Gastrocnemius medialis (tissue), 4 donors: ENCODE measurements around the gene TBCD. TPM values are rescaled to one million over a fixed set of nuclear protein-coding genes. Genes with fewer than 3 reads are reported as not detected.

Experiments used
- ATAC-seq, 2 donors: fragments of 150-250 bp; one replicate each; pipeline ENCODE4 v1.9.1; 2016
- DNase-seq, 2 donors: peaks; one replicate each; pipeline ENCODE4 v3.0.0-alpha.2; 2019
- H3K27ac ChIP-seq, 4 donors: fragments of 200-600 bp; sonication (generic); 1 replicate in 1 of 4; 2 replicates in 3 of 4; pipeline ENCODE4 v1.5.1; 2016 to 2018; ENCODE audit warnings: mild to moderate bottlenecking in 2 of 4, moderate library complexity in 1 of 4
- H3K27me3 ChIP-seq, 3 donors: fragments of 200-600 bp; sonication (generic) in 2 of 3; 1 replicate in 1 of 3; 2 replicates in 2 of 3; pipeline versions ENCODE4 v1.5.1 to v1.6.0; 2016 to 2019; ENCODE audit warnings: mild to moderate bottlenecking in 1 of 3, moderate library complexity in 1 of 3
- H3K36me3 ChIP-seq, 2 donors: fragments of 200-600 bp; sonication (generic) in 1 of 2; one replicate each; pipeline ENCODE4 v1.5.1; 2017 to 2018
- H3K4me1 ChIP-seq, 2 donors: fragments of 200-600 bp; sonication (generic) in 1 of 2; one replicate each; pipeline ENCODE4 v1.5.1; 2016 to 2017; ENCODE audit warnings: mild to moderate bottlenecking in 2 of 2
- H3K4me3 ChIP-seq, 4 donors: fragments of 200-600 bp; sonication (generic) in 3 of 4; 1 replicate in 1 of 4; 2 replicates in 3 of 4; pipeline ENCODE4 v1.5.1; 2016 to 2019; ENCODE audit warnings: mild to moderate bottlenecking in 2 of 4
- H3K9me3 ChIP-seq, 3 donors: fragments of 200-600 bp; sonication (generic) in 2 of 3; 1 replicate in 1 of 3; 2 replicates in 2 of 3; pipeline ENCODE4 v1.5.1; 2016 to 2019
- CTCF ChIP-seq, 5 experiments: fragments of 450-650 bp in 3 of 5; fragments of 200-600 bp in 2 of 5; sonication (generic) in 2 of 5; IDR thresholded peaks in 4 of 5; conservative IDR thresholded peaks in 1 of 5; 1 replicate in 4 of 5; 2 replicates in 1 of 5; pipeline ENCODE4 v1.5.1; 2016 to 2019; ENCODE audit warnings: antibody characterized with exemption in 5 of 5, mild to moderate bottlenecking in 3 of 5, moderate library complexity in 3 of 5
- POLR2A ChIP-seq, 2 donors: fragments of 450-650 bp; IDR thresholded peaks; one replicate each; pipeline ENCODE4 v1.6.1; 2017; ENCODE audit warnings: antibody characterized with exemption in 2 of 2, mild to moderate bottlenecking in 2 of 2, moderate library complexity in 2 of 2
- in situ Hi-C, 4 donors: fragments of 200-750 bp; cut with MboI; loops; one replicate each; pipeline versions ENCODE4 v1.15.0 to v1.8.0; 2017; ENCODE audit warnings: low sequenced_read_pairs in 4 of 4
- intact Hi-C: fragments of 100-400 bp; cut with DNase I; formaldehyde crosslinking; loops from one replicate; pipeline ENCODE4 v1.15.1; 2023; ENCODE audit warnings: low total_unique reads
- total RNA-seq, 4 donors: library from RNA; depleted of rRNA; stranded (reverse); fragments of >200 nt; gene quantifications; one replicate each; pipeline versions ENCODE4 v1.1.0 to v1.2.3, GENCODE V29; 2016

Gene TBCD
- total RNA-seq, 4 donors from 2014 or later: 18.0 to 50.4 (median 33.3) TPM

- TF ChIP-seq POLR2A (IDR thresholded peaks at IDR 0.05): no peak
- no peaks in the 10 kb centered on the region for H3K36me3 ChIP-seq
- no peaks in the 10 kb centered on the region for H3K9me3 ChIP-seq
- no peak overlapping the region for H3K4me3 ChIP-seq
- in situ Hi-C loops: no loop called here
- no peaks in the 10 kb centered on the region for H3K27me3 ChIP-seq
- ATAC-seq (no peak), DNase-seq (no peak)
- no peak overlapping the region for H3K27ac ChIP-seq
- intact Hi-C loops: no loop called here
- no peaks in the 10 kb centered on the region for H3K4me1 ChIP-seq
These were observed 222.5 kb downstream of the TBCD start for GRCh38 chr17:82974136-82974952.

- in situ Hi-C loops: no loop called here
- Histone ChIP-seq H3K9me3 (no peaks in the 10 kb centered on the region), H3K27ac (no peak overlapping the region), H3K4me1 (no peaks in the 10 kb centered on the region), H3K4me3 (no peak overlapping the region), H3K27me3 (no peaks in the 10 kb centered on the region), H3K36me3 (no peaks in the 10 kb centered on the region)
- ATAC-seq: no peak
- no peak for DNase-seq
- intact Hi-C loops: no loop called here
- TF ChIP-seq POLR2A (IDR thresholded peaks at IDR 0.05): no peak
- TF ChIP-seq CTCF (IDR thresholded peaks at IDR 0.05 in 4 of 5, conservative IDR thresholded peaks at IDR 0.05 in 1 of 5): no peak
These were observed 225.2 kb downstream of the TBCD start for GRCh38 chr17:82976982-82977488.

GRCh38 chr17:82977606-82978005 is 225.7 kb downstream of the TBCD start:
- intact Hi-C loops: no loop called here

GRCh38 chr17:82978765-82979349 is 227.0 kb downstream of the TBCD start:
- TF ChIP-seq CTCF (IDR thresholded peaks at IDR 0.05 in 4 of 5, conservative IDR thresholded peaks at IDR 0.05 in 1 of 5): no peak
- TF ChIP-seq POLR2A (IDR thresholded peaks at IDR 0.05): no peak
- ATAC-seq (no peak), DNase-seq (no peak)
- Histone ChIP-seq H3K4me1 (no peaks in the 10 kb centered on the region), H3K9me3 (no peaks in the 10 kb centered on the region), H3K4me3 (no peak overlapping the region), H3K27me3 (no peaks in the 10 kb centered on the region), H3K27ac (no peak overlapping the region), H3K36me3 (no peaks in the 10 kb centered on the region)
- in situ Hi-C loops (no loop called here), intact Hi-C loops (no loop called here)

More at GRCh38 chr17:82977606-82978005, 225.7 kb downstream of the TBCD start:
- in situ Hi-C loops: no loop called here
- Histone ChIP-seq H3K9me3 (no peaks in the 10 kb centered on the region), H3K27ac (no peak overlapping the region), H3K4me1 (no peaks in the 10 kb centered on the region), H3K36me3 (no peaks in the 10 kb centered on the region), H3K27me3 (no peaks in the 10 kb centered on the region), H3K4me3 (no peak overlapping the region)
- no peak for ATAC-seq
- TF ChIP-seq POLR2A (IDR thresholded peaks at IDR 0.05) (no peak), CTCF (IDR thresholded peaks at IDR 0.05 in 4 of 5, conservative IDR thresholded peaks at IDR 0.05 in 1 of 5) (no peak)
- DNase-seq: no peak

GRCh38 chr17:82979718-82980117 is 227.9 kb downstream of the TBCD start:
- Histone ChIP-seq H3K36me3 (no peaks in the 10 kb centered on the region), H3K4me1 (no peaks in the 10 kb centered on the region), H3K27me3 (no peaks in the 10 kb centered on the region), H3K9me3 (no peaks in the 10 kb centered on the region), H3K27ac (no peak overlapping the region), H3K4me3 (no peak overlapping the region)
- DNase-seq (no peak), ATAC-seq (no peak)
- no peak for TF ChIP-seq POLR2A (IDR thresholded peaks at IDR 0.05)
- no peak for TF ChIP-seq CTCF (IDR thresholded peaks at IDR 0.05 in 4 of 5, conservative IDR thresholded peaks at IDR 0.05 in 1 of 5)
- in situ Hi-C loops (no loop called here), intact Hi-C loops (no loop called here)
